Coronary artery (tissue), 2 donors: ENCODE measurements around the gene TMEFF2.
"Not testable (repeated sequence)": the region's sequence is repeated elsewhere in the genome, so short reads cannot be mapped to it uniquely, and the experiment has no call there.

Experiments used
- DNase-seq: peaks from one replicate; pipeline ENCODE4 v3.0.0-alpha.2; 2017; ENCODE audit warnings: low spot score
- H3K27ac ChIP-seq, 2 donors: fragments of 200-600 bp; sonication (generic); one replicate each; pipeline ENCODE4 v1.5.1; 2016 to 2019
- H3K4me3 ChIP-seq: fragments of 200-600 bp; sonication (generic); 2 replicates; pipeline ENCODE4 v1.5.1; 2016; ENCODE audit warnings: mild to moderate bottlenecking, moderate library complexity
- CTCF ChIP-seq: fragments of 200-600 bp; sonication (generic); IDR thresholded peaks from one replicate; pipeline ENCODE4 v1.5.1; 2019; ENCODE audit warnings: antibody characterized with exemption

TMEFF2 gene

GRCh38 chr2:192098814-192099491, 95.8 kb downstream of the TMEFF2 start:
- Histone ChIP-seq H3K4me3 (no peak overlapping the region), H3K27ac (no peak overlapping the region)
- no peak for TF ChIP-seq CTCF
- no peak for DNase-seq

DNA sequence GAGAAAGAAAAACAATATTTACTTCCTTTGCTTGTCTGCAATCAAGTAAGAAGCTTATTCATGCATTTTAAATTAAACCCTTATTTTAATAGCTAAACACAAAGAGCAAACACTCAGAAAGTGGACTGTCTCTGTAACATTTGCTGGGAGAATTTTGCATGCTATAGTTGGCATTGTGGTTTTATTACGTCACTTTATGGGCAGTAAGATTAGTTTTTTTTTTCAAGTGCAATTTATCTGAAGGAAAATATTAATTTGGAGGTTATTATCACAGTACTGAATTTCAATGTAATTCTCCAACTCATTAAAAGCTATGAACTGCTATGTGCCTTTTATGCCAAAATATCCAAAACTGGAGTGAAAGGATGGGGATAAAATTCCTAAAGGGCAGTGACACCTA, 103.3 kb downstream of the TMEFF2 start:
- no peak for DNase-seq
- Histone ChIP-seq H3K4me3 (no peak overlapping the region), H3K27ac (no peak overlapping the region)
- TF ChIP-seq CTCF = no peak

DNA sequence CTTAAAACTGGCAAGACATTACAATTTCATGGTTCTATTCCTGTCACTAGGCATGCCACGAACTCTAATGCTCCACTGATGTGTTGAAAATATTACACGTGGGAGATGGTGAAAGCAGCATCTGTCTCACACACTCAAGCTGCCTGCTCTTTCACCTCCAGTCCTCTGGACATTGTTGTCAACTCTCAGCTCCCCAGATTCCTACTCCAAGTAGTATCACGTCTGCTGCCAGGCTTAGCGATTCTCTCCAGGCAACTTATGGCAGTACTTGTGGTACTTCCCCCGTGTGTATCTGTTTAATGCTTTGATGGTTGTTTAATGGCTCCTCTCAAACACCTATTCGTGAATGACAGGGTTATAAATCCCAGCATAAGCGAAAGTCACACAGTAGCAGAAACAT, 103.8 kb downstream of the TMEFF2 start:
- H3K4me3 ChIP-seq = no peak overlapping the region
- H3K27ac ChIP-seq = no peak overlapping the region
- no peak for TF ChIP-seq CTCF
- DNase-seq = no peak

- no peak for DNase-seq
- TF ChIP-seq CTCF = no peak
- H3K27ac ChIP-seq = no peak overlapping the region
- H3K4me3 ChIP-seq = no peak overlapping the region
Measured at GRCh38 chr2:192087398-192087958, 107.3 kb downstream of the TMEFF2 start.

GRCh38 chr2:192082121-192082520, 112.6 kb downstream of the TMEFF2 start:
- TF ChIP-seq CTCF = no peak
- DNase-seq = no peak
- no peak overlapping the region for H3K27ac ChIP-seq

DNA sequence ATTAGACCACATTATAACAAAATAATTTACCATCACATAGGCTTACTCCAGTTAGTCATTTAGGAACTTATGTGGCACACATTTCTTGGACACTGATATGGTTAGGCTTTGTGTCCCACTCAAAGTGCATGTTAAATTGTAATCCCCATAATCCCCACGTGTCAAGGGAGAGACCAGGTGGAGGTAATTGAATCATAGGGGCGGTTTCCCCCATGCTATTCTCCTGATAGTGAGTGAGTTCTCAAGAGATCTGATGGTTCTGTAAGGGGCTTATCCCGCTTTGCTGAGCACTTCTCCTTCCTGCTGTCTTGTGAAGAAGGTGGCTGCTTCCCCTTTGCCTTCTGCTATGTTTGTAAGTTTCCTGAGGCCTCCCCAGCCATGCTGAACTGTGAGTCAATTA, 114.6 kb downstream of the TMEFF2 start:
- not testable (repeated sequence) for H3K27ac ChIP-seq, H3K4me3 ChIP-seq, DNase-seq

More at GRCh38 chr2:192082121-192082520, 112.6 kb downstream of the TMEFF2 start:
- H3K4me3 ChIP-seq = no peak overlapping the region

- no peak for DNase-seq
Measured at GRCh38 chr2:192073878-192074277, 120.9 kb downstream of the TMEFF2 start.

More at GRCh38 chr2:192073878-192074277, 120.9 kb downstream of the TMEFF2 start:
- no peak overlapping the region for H3K27ac ChIP-seq
- TF ChIP-seq CTCF = no peak
- no peak overlapping the region for H3K4me3 ChIP-seq
